K562 (cell line): ENCODE results near the gene ZEB2. TPM values are rescaled to one million over a fixed set of nuclear protein-coding genes. Genes with fewer than 3 reads are reported as not detected.

Source experiments
- ARID1B ChIP-seq: fragments of 450-650 bp; IDR thresholded peaks from 2 replicates; pipeline ENCODE4 v1.6.1; 2016; ENCODE audit warnings: antibody characterized with exemption, mild to moderate bottlenecking, inconsistent platforms
- CBFA2T3 ChIP-seq: fragments of 450-650 bp; IDR thresholded peaks from 2 replicates; pipeline ENCODE4 v1.6.1; 2017
- CHCHD3 ChIP-seq: fragments of 250-450 bp; sonication (Bioruptor Pico); IDR thresholded peaks from 2 replicates; pipeline ENCODE4 v2.1.2; 2022; ENCODE audit warnings: mild to moderate bottlenecking
- FOXJ3 ChIP-seq: sonication (generic); formaldehyde crosslinking; IDR thresholded peaks from 2 replicates; pipeline ENCODE4 v1.4.0; 2020; ENCODE audit warnings: mild to moderate bottlenecking, missing genetic modification reagents
- FOXP1 ChIP-seq: sonication (generic); formaldehyde crosslinking; IDR thresholded peaks from 2 replicates; pipeline ENCODE4 v1.8.0; 2022; ENCODE audit warnings: mild to moderate bottlenecking, missing genetic modification reagents
- JUND ChIP-seq, 2 experiments: IDR thresholded peaks; 2 replicates in 1 of 2; 3 replicates in 1 of 2; pipeline ENCODE4 v1.6.1; 2011; ENCODE audit warnings: borderline replicate concordance in 2 of 2, low read depth in 2 of 2, low read length in 2 of 2, improper control_type of control experiment in 1 of 2, missing biosample characterization in 1 of 2, missing genetic modification characterization in 1 of 2, missing genetic modification reagents in 1 of 2
- MCM7 ChIP-seq, 2 experiments: fragments of 450-650 bp; IDR thresholded peaks; 2 replicates each; pipeline ENCODE4 v1.6.1; 2016 to 2018
- NFIX ChIP-seq: fragments of 250-450 bp; sonication (Bioruptor Pico); IDR thresholded peaks from 2 replicates; pipeline ENCODE4 v1.4.0; 2020; ENCODE audit warnings: low read depth, mild to moderate bottlenecking, moderate library complexity
- NKRF ChIP-seq: fragments of 450-650 bp; IDR thresholded peaks from 2 replicates; pipeline ENCODE4 v1.6.1; 2016; ENCODE audit warnings: borderline replicate concordance
- PCBP1 ChIP-seq: fragments of 200-400 bp; formaldehyde crosslinking; IDR thresholded peaks from 2 replicates; pipeline ENCODE4 v1.6.1; 2018; ENCODE audit warnings: mild to moderate bottlenecking, low read depth, low read length; ENCODE audit not compliant: poor library complexity, severe bottlenecking
- PHF20 ChIP-seq: fragments of 450-650 bp; IDR thresholded peaks from 2 replicates; pipeline ENCODE4 v1.6.1; 2018; ENCODE audit not compliant: partially characterized antibody
- POLR2AphosphoS2 ChIP-seq: IDR thresholded peaks from 2 replicates; pipeline ENCODE4 v1.6.1; 2012; ENCODE audit warnings: low read length, improper control_type of control experiment
- POLR2H ChIP-seq: IDR thresholded peaks from 2 replicates; pipeline ENCODE4 v1.6.1; 2016; ENCODE audit warnings: missing genetic modification characterization, low read depth, mild to moderate bottlenecking, control low read depth, missing compliant biosample characterization, moderate library complexity
- RBM17 ChIP-seq: fragments of 200-400 bp; formaldehyde crosslinking; IDR thresholded peaks from 2 replicates; pipeline ENCODE4 v1.6.1; 2017; ENCODE audit warnings: low read depth, mild to moderate bottlenecking, low read length, borderline replicate concordance
- RFX7 ChIP-seq: fragments of 250-450 bp; sonication (Bioruptor Pico); IDR thresholded peaks from 2 replicates; pipeline ENCODE4 v1.5.1; 2021; ENCODE audit warnings: mild to moderate bottlenecking
- SIN3A ChIP-seq, 2 experiments: fragments of 150-350 bp in 1 of 2; IDR thresholded peaks; 2 replicates each; pipeline ENCODE4 v1.6.1; 2011 to 2016; ENCODE audit warnings: borderline replicate concordance in 2 of 2, low read depth in 2 of 2, low read length in 2 of 2, mild to moderate bottlenecking in 2 of 2, moderate library complexity in 2 of 2; ENCODE audit not compliant: control insufficient read depth in 1 of 2
- STAG1 ChIP-seq: sonication (generic); formaldehyde crosslinking; IDR thresholded peaks from 2 replicates; pipeline ENCODE4 v1.5.0; 2020; ENCODE audit warnings: missing genetic modification reagents, borderline replicate concordance
- TARDBP ChIP-seq: fragments of 450-650 bp; IDR thresholded peaks from 2 replicates; pipeline ENCODE4 v1.6.1; 2016
- TRIM28 ChIP-seq: fragments of 450-650 bp; IDR thresholded peaks from 2 replicates; pipeline ENCODE4 v1.6.1; 2017
- XRCC3 ChIP-seq: fragments of 450-650 bp; IDR thresholded peaks from 2 replicates; pipeline ENCODE4 v1.6.1; 2017; ENCODE audit warnings: mild to moderate bottlenecking, moderate library complexity
- ZBTB5 ChIP-seq: fragments of 450-650 bp; IDR thresholded peaks from 2 replicates; pipeline ENCODE4 v1.6.1; 2017; ENCODE audit warnings: antibody characterized with exemption
- ZNF239 ChIP-seq: fragments of 250-450 bp; sonication (Bioruptor Pico); IDR thresholded peaks from 2 replicates; pipeline ENCODE4 v1.4.0; 2020; ENCODE audit warnings: mild to moderate bottlenecking
- ZNF41 ChIP-seq: fragments of 250-450 bp; sonication (Bioruptor Pico); conservative IDR thresholded peaks from 2 replicates; pipeline ENCODE4 v1.4.0; 2020; ENCODE audit warnings: mild to moderate bottlenecking
- ZNF696 ChIP-seq: fragments of 250-450 bp; sonication (Bioruptor Pico); conservative IDR thresholded peaks from 2 replicates; pipeline ENCODE4 v1.4.0; 2020; ENCODE audit warnings: mild to moderate bottlenecking, moderate library complexity
- polyA plus RNA-seq, 8 experiments: library from polyadenylated mRNA; depleted of rRNA in 4 of 8; stranded (reverse) in 5 of 8; unstranded in 3 of 8; fragments of >200 nt; fragmentation: Nextera tagmentation in 2 of 8; fragmentation: Illumina TruSeq in 1 of 8; extraction: Ambion mirVana in 2 of 8; extraction: Trizol in 1 of 8; gene quantifications; 2 replicates each; pipeline versions ENCODE4 v1.2.1 to v1.2.3, GENCODE V29; 2011 to 2014; ENCODE audit warnings: inconsistent platforms in 1 of 8, missing spikeins in 1 of 8
- total RNA-seq, 7 experiments: library from RNA; depleted of rRNA in 6 of 7; stranded (reverse); fragments of >200 nt in 6 of 7; fragmentation: Illumina TruSeq in 2 of 7; extraction: Trizol in 2 of 7; gene quantifications; 2 replicates each; pipeline versions ENCODE4 v1.2.1 to v1.2.3, GENCODE V29; 2011 to 2021; ENCODE audit warnings: low replicate concordance in 1 of 7
- TF ChIP-seq, protein P1 (sequence below): IDR thresholded peaks from 2 replicates; pipeline ENCODE4 v1.6.1; 2014; ENCODE audit warnings: antibody characterized with exemption
- TF ChIP-seq, protein P2 (sequence below): fragments of 450-650 bp; formaldehyde crosslinking; IDR thresholded peaks from 2 replicates; pipeline ENCODE4 v1.4.0; 2020; ENCODE audit warnings: mild to moderate bottlenecking

ZEB2 gene
- total and polyA plus RNA-seq, 9 of the 15 experiments (the other 6 are each of a cell fraction or from before 2014, with no cell fraction given), result 15.1 to 113 (median 72.3) TPM

DNA sequence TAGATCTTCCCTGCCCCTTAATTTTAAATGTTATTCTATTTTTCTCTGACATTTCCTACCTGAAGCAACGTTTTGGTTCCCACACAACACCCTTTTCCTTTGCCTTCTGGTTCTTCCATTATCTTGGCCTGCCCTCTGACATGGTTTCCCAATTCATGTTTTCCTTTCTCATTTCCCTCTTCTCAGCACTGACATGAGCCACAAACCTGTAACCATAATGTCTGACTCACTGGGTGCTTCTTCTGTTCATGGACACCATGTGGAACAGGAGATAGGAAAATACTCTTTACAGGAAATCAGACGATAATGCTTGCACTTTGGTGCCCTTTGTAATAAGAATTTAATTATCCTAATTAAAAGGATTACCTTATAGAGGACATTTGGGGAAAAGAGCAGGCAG is 142.0 kb downstream of the ZEB2 start (continued):
- TF ChIP-seq FOXJ3 (CRISPR knock-in tag) (no peak), TARDBP (no peak), MCM7 (IDR thresholded peaks at IDR 0.05) (no peak), STAG1 (no peak), ARID1B (peak; percentile 67), PHF20 (no peak), SIN3A (IDR thresholded peaks at IDR 0.05; ENCODE audit: borderline replicate concordance in 2 of 2, control insufficient read depth in 1 of 2, low read depth in 2 of 2, low read length in 2 of 2) (no peak), RFX7 (CRISPR knock-in tag) (no peak), TRIM28 (no peak), RBM17 (no peak), ZBTB5 (no peak), POLR2AphosphoS2 (no peak), FOXP1 (CRISPR knock-in tag) (no peak), XRCC3 (no peak), NFIX (no peak), PCBP1 (no peak), CBFA2T3 (peak; percentile 64), ZNF696 (no peak), POLR2H (tag) (no peak), JUND (IDR thresholded peaks at IDR 0.05; ENCODE audit: borderline replicate concordance, low read depth, low read length) (peak; percentile 63), JUND (tag; IDR thresholded peaks at IDR 0.05; ENCODE audit: borderline replicate concordance, low read depth, low read length) (no peak; the same call in 2 of the 3 replicates), CHCHD3 (CRISPR knock-in tag) (no peak), NKRF (no peak), ZNF239 (CRISPR knock-in tag) (no peak), ZNF41 (CRISPR knock-in tag) (no peak)
- TF ChIP-seq, protein P1, sequence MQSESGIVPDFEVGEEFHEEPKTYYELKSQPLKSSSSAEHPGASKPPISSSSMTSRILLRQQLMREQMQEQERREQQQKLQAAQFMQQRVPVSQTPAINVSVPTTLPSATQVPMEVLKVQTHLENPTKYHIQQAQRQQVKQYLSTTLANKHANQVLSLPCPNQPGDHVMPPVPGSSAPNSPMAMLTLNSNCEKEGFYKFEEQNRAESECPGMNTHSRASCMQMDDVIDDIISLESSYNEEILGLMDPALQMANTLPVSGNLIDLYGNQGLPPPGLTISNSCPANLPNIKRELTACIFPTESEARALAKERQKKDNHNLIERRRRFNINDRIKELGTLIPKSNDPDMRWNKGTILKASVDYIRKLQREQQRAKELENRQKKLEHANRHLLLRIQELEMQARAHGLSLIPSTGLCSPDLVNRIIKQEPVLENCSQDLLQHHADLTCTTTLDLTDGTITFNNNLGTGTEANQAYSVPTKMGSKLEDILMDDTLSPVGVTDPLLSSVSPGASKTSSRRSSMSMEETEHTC, result no peak
- TF ChIP-seq, protein P2, sequence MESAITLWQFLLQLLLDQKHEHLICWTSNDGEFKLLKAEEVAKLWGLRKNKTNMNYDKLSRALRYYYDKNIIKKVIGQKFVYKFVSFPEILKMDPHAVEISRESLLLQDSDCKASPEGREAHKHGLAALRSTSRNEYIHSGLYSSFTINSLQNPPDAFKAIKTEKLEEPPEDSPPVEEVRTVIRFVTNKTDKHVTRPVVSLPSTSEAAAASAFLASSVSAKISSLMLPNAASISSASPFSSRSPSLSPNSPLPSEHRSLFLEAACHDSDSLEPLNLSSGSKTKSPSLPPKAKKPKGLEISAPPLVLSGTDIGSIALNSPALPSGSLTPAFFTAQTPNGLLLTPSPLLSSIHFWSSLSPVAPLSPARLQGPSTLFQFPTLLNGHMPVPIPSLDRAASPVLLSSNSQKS (CRISPR knock-in tag), result no peak
